SKM-1 treated with dmso at 0.1 percent for 144 hours (cell line): ENCODE data around the gene PPP1R9B.
A peak's percentile ranks its signal among the peaks of the same experiment; 100 is the strongest.

Source experiments
- DNase-seq: peaks from one replicate; lab custom pipeline; 2025; ENCODE audit not compliant: unreplicated experiment; lab: John Stamatoyannopoulos, UW

The PPP1R9B gene

GRCh38 chr17:50150354-50151040, at the start of gene PPP1R9B:
Gene PPP1R9B (minus strand): TSS chr17:50150677. CDS start chr17:50150513, 164 bp downstream.
- DNase-seq = no peak

GRCh38 chr17:50199803-50200456, 49.5 kb upstream of the PPP1R9B start:
- peak; percentile 44 for DNase-seq

GRCh38 chr17:50199211-50199802, 48.8 kb upstream of the PPP1R9B start:
- no peak for DNase-seq

GRCh38 chr17:50198026-50198669, 47.7 kb upstream of the PPP1R9B start:
- peak; percentile 60 for DNase-seq

- no peak for DNase-seq
Measured at GRCh38 chr17:50196826-50197225, 46.3 kb upstream of the PPP1R9B start.

GRCh38 chr17:50196036-50196435, 45.6 kb upstream of the PPP1R9B start:
- DNase-seq = no peak

GRCh38 chr17:50194934-50195865, 44.7 kb upstream of the PPP1R9B start:
- DNase-seq = no peak

- DNase-seq = no peak
Measured at GRCh38 chr17:50194140-50194933, 43.9 kb upstream of the PPP1R9B start.

- DNase-seq = no peak
Measured at GRCh38 chr17:50192618-50193291, 42.3 kb upstream of the PPP1R9B start.

GRCh38 chr17:50192144-50192617, 41.7 kb upstream of the PPP1R9B start:
- DNase-seq = no peak

GRCh38 chr17:50191359-50192143, 41.1 kb upstream of the PPP1R9B start:
- no peak for DNase-seq

- no peak for DNase-seq
Measured at GRCh38 chr17:50190603-50191358, 40.3 kb upstream of the PPP1R9B start.

GRCh38 chr17:50190293-50190602, 39.8 kb upstream of the PPP1R9B start:
- no peak for DNase-seq

- DNase-seq = no peak
Measured at GRCh38 chr17:50189550-50190292, 39.2 kb upstream of the PPP1R9B start.

- no peak for DNase-seq
Measured at GRCh38 chr17:50188921-50189549, 38.6 kb upstream of the PPP1R9B start.

- DNase-seq = no peak
Measured at GRCh38 chr17:50188531-50188920, 38.0 kb upstream of the PPP1R9B start.
